ENCODE results near the gene FZR1. TPM values are rescaled to one million over a fixed set of nuclear protein-coding genes. Genes with fewer than 3 reads are reported as not detected.

FZR1 gene
- total RNA-seq, 1 experiment from 2014 or later = 51.4 TPM

DNA sequence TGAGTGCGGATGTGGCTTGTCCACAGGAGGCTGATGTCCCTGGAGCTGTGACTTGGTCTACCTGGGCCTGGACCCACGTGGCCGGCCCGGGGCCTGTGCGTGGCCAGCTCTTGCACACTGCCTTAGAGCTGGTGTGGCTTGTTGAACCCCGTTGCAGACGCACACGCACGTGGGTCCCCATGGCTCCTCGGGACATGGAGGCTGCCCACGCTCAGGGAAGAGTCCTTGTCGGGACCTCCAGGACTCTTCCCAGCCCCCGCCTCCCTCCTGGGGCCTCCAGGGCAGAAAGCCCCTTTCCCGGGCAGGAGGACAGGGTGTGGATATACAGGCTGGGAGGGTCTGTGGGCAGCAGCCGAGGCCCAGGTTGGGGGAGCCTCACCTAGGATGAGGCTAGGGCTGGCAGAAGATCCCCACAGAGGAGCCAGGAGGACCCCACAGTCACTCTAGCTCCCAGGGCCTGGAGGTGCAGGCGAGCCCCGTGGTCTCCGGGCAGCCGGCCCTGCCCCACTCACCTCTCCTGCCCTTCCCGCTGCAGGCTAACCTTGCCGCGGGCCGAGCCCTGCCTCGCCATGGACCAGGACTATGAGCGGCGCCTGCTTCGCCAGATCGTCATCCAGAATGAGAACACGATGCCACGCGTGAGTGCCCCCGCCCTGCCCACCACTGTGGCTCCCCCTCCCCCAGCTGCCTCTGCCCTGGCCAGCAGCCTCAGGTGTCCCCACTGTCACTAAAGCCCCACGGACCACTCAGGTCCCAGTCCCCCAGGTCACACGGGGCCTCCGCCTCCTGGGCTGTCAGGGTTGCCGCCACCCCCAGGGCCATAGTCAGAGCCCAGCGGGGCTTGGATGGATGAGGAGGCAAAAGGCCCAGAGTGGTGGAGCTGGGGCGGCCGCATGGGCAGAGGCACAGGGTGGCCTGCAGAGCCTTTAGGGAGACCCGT, 16.6 kb downstream of the FZR1 start:
- H4K91ac ChIP-seq (ENCODE audit: insufficient read length, low read depth, low read length) = no peak overlapping the region
- no peak overlapping the region for H3K56ac ChIP-seq (ENCODE audit: insufficient read length, low read depth, low read length)
- WGBS (ENCODE audit: extremely low coverage, insufficient read length, low lambda C conversion rate) = no CpG with 5 or more reads among the region's 40 CpGs
- H3K27ac ChIP-seq (ENCODE audit: insufficient read length, low read depth, low read length) = no peak overlapping the region
- H2BK120ac ChIP-seq (ENCODE audit: low read depth, low read length, poor library complexity, severe bottlenecking) = no peak overlapping the region
- no peak overlapping the region for H2BK20ac ChIP-seq (ENCODE audit: low read depth, low read length, poor library complexity, severe bottlenecking)
- H4K8ac ChIP-seq (replicated peaks; ENCODE audit: insufficient read length, low read depth, low read length) = no peak overlapping the region
- H3K4me3 Mint-ChIP-seq = no peak overlapping the region
- peaks cover 27% of the 10 kb centered on the region in 2 experiments for H3K4me1 Mint-ChIP-seq
- no peak overlapping the region; the same call in 1 of the 2 replicates for H3K14ac ChIP-seq (ENCODE audit: insufficient read depth, low read length)
- H3K79me2 ChIP-seq (ENCODE audit: insufficient read depth, low read length) = no peaks in the 10 kb centered on the region; the same call in 1 of the 2 replicates
- H3K9me3 Mint-ChIP-seq = no peaks in the 10 kb centered on the region; a peak in 1 of 5 replicates
- H2AK5ac ChIP-seq (ENCODE audit: insufficient read length, low read length) = no peak overlapping the region
- no peak overlapping the region for H2BK12ac ChIP-seq (ENCODE audit: insufficient read length, low read depth, low read length)
- H3K27ac Mint-ChIP-seq = peak overlapping the region in 2 of 3 experiments; percentile 64 to 93; a peak in 2 of 7 replicates
- H4K20me1 ChIP-seq (ENCODE audit: control insufficient read depth, insufficient read depth, insufficient read length) = no peaks in the 10 kb centered on the region
- H3K79me1 ChIP-seq (ENCODE audit: insufficient read depth, low read depth, low read length, poor library complexity, severe bottlenecking) = no peaks in the 10 kb centered on the region
- DNase-seq = no peak
- no peaks in the 10 kb centered on the region for H3K23me2 ChIP-seq (ENCODE audit: insufficient read length, low read depth, low read length, poor library complexity, severe bottlenecking)
- no peak overlapping the region for H2AFZ ChIP-seq (ENCODE audit: low read length)
- peaks cover 10 to 35% (median 33%) of the 10 kb centered on the region in 3 experiments for H3K36me3 Mint-ChIP-seq (ENCODE audit: insufficient read depth in 1 of 3, low read depth in 3 of 3)
- H3K18ac ChIP-seq (ENCODE audit: insufficient read length, low read depth, low read length) = no peak overlapping the region
- no peaks in the 10 kb centered on the region for H3K27me3 ChIP-seq (ENCODE audit: insufficient read depth, low read length)
- TF ChIP-seq, protein P1, sequence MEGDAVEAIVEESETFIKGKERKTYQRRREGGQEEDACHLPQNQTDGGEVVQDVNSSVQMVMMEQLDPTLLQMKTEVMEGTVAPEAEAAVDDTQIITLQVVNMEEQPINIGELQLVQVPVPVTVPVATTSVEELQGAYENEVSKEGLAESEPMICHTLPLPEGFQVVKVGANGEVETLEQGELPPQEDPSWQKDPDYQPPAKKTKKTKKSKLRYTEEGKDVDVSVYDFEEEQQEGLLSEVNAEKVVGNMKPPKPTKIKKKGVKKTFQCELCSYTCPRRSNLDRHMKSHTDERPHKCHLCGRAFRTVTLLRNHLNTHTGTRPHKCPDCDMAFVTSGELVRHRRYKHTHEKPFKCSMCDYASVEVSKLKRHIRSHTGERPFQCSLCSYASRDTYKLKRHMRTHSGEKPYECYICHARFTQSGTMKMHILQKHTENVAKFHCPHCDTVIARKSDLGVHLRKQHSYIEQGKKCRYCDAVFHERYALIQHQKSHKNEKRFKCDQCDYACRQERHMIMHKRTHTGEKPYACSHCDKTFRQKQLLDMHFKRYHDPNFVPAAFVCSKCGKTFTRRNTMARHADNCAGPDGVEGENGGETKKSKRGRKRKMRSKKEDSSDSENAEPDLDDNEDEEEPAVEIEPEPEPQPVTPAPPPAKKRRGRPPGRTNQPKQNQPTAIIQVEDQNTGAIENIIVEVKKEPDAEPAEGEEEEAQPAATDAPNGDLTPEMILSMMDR (conservative IDR thresholded peaks at IDR 0.05) = no peak
- no peak overlapping the region for H4K5ac ChIP-seq (ENCODE audit: insufficient read length, low read depth, low read length)
- H3T11ph ChIP-seq (ENCODE audit: low read length) = no peak overlapping the region
- H3K4ac ChIP-seq (ENCODE audit: low read depth, low read length) = no peak overlapping the region
- H2BK15ac ChIP-seq (ENCODE audit: low read depth, low read length) = no peak overlapping the region
- H3K9me3 ChIP-seq (ENCODE audit: control insufficient read depth, low read depth, low read length) = no peaks in the 10 kb centered on the region
- no peak overlapping the region for H3K9ac ChIP-seq (ENCODE audit: extremely low read depth, insufficient read length, low read length)
- no peak overlapping the region for H3K4me2 ChIP-seq (ENCODE audit: insufficient read depth, insufficient read length, low read length)
- no peak overlapping the region for H2BK5ac ChIP-seq (ENCODE audit: insufficient read length, low read length)
- peaks cover 3% of the 10 kb centered on the region; the same call in 1 of the 2 replicates for H3K4me1 ChIP-seq (ENCODE audit: insufficient read depth, low read length)
- H3K23ac ChIP-seq (ENCODE audit: insufficient read length, low read depth, low read length) = no peak overlapping the region
- H3K27me3 Mint-ChIP-seq (ENCODE audit: low read depth) = no peaks in the 10 kb centered on the region

All from H9 (cell line).